ENCODE measurements around the gene FKRP. TPM values are rescaled to one million over a fixed set of nuclear protein-coding genes. Genes with fewer than 3 reads are reported as not detected.
A peak's percentile ranks its signal among the peaks of the same experiment; 100 is the strongest.
"Not testable (repeated sequence)": the region's sequence is repeated elsewhere in the genome, so short reads cannot be mapped to it uniquely, and the experiment has no call there.

Gene FKRP
- total RNA-seq, 2 donors from 2014 or later = 15.1 to 18.0 TPM

GRCh38 chr19:46760897-46761296 lies 15.0 kb downstream of the FKRP start:
- not testable (repeated sequence) for H3K36me3 Mint-ChIP-seq (ENCODE audit: insufficient read depth in 2 of 2); H3K4me3 Mint-ChIP-seq; H3K9me3 Mint-ChIP-seq; ATAC-seq (replicated peaks in 1 of 2); H3K27me3 Mint-ChIP-seq (ENCODE audit: low read depth); H3K4me1 Mint-ChIP-seq (ENCODE audit: low read depth); H3K27ac Mint-ChIP-seq; DNase-seq

- Mint-ChIP-seq H3K4me1 (ENCODE audit: low read depth) (peaks cover under 1% of the 10 kb centered on the region), H3K4me3 (no peak overlapping the region), H3K27me3 (ENCODE audit: low read depth) (no peaks in the 10 kb centered on the region), H3K27ac (no peak overlapping the region), H3K36me3 (ENCODE audit: insufficient read depth in 2 of 2) (no peaks in the 10 kb centered on the region), H3K9me3 (no peaks in the 10 kb centered on the region)
- ATAC-seq (replicated peaks in 1 of 2) (no peak), DNase-seq (no peak)
Measured at GRCh38 chr19:46761418-46761831, 15.6 kb downstream of the FKRP start.

GRCh38 chr19:46762245-46762890 lies 16.5 kb downstream of the FKRP start:
- H3K27ac Mint-ChIP-seq = no peak overlapping the region
- DNase-seq (no peak), ATAC-seq (replicated peaks in 1 of 2) (no peak)
- no peaks in the 10 kb centered on the region for H3K27me3 Mint-ChIP-seq (ENCODE audit: low read depth)
- H3K9me3 Mint-ChIP-seq = no peaks in the 10 kb centered on the region
- H3K4me1 Mint-ChIP-seq (ENCODE audit: low read depth) = peaks cover 7% of the 10 kb centered on the region
- no peak overlapping the region for H3K4me3 Mint-ChIP-seq
- no peaks in the 10 kb centered on the region for H3K36me3 Mint-ChIP-seq (ENCODE audit: insufficient read depth in 2 of 2)

- Mint-ChIP-seq H3K9me3 (no peaks in the 10 kb centered on the region), H3K4me1 (ENCODE audit: low read depth) (peaks cover 7% of the 10 kb centered on the region), H3K27me3 (ENCODE audit: low read depth) (no peaks in the 10 kb centered on the region), H3K36me3 (ENCODE audit: insufficient read depth in 2 of 2) (no peaks in the 10 kb centered on the region), H3K4me3 (no peak overlapping the region), H3K27ac (no peak overlapping the region)
- DNase-seq = no peak
- no peak for ATAC-seq (replicated peaks in 1 of 2)
Measured at GRCh38 chr19:46764817-46765291, 19.0 kb downstream of the FKRP start.

DNA sequence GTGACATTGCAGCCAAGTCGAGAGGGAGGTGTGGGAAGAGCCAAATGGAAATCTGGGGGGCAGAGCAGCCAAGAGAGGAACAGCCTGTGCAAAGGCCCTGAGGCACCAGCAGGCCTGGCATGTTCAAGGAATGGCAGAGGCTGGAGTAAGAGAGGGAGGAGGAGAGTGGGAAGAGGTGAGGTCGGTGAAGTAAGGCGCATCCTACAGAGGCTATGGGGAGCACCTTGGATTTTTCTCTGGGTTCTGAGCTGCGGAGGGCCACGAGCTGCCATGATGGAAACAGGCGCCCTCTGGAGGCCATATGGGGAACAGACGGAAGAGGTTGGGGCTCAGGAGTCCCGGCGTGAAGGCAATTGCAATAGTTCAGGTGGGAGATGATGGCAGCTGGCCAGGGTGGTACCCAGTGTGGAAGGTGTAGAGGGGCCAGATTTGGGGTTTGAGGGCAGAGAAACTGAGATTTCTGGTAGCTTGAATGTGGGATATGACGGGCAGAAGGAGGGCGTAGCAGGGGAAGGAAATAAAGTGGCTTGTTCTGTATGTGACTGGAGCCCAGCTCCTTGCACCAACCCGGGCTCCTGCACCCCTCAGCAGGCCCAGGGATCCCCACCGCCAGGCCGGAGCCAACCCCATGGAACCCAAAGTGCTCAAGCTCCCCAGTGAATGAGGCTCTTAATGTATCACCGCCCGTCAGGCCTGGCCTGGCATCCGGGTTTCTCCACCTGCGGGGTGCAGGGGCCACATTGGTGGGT lies 20.9 kb downstream of the FKRP start:
- ATAC-seq (replicated peaks in 1 of 2) = peak; percentile 75 to 79
- no peaks in the 10 kb centered on the region for H3K36me3 Mint-ChIP-seq (ENCODE audit: insufficient read depth in 2 of 2)
- peak; percentile 68 to 73 for DNase-seq
- H3K27me3 Mint-ChIP-seq (ENCODE audit: low read depth) = no peaks in the 10 kb centered on the region
- peak overlapping the region; percentile 0 for H3K27ac Mint-ChIP-seq
- no peak overlapping the region for H3K4me3 Mint-ChIP-seq
- H3K4me1 Mint-ChIP-seq (ENCODE audit: low read depth) = peaks cover 7% of the 10 kb centered on the region
- H3K9me3 Mint-ChIP-seq = no peaks in the 10 kb centered on the region

- not testable (repeated sequence) for H3K36me3 Mint-ChIP-seq (ENCODE audit: insufficient read depth in 2 of 2); ATAC-seq (replicated peaks in 1 of 2); H3K27me3 Mint-ChIP-seq (ENCODE audit: low read depth); H3K4me3 Mint-ChIP-seq; H3K9me3 Mint-ChIP-seq; DNase-seq
- Mint-ChIP-seq H3K27ac (peak overlapping the region; percentile 82), H3K4me1 (ENCODE audit: low read depth) (peaks cover 12% of the 10 kb centered on the region)
Measured at GRCh38 chr19:46768746-46769145, 22.9 kb downstream of the FKRP start.

- H3K36me3 Mint-ChIP-seq (ENCODE audit: insufficient read depth in 2 of 2) = peaks cover 11 to 19% of the 10 kb centered on the region in 2 donors
- DNase-seq (no peak), ATAC-seq (replicated peaks in 1 of 2) (no peak)
- no peak overlapping the region for H3K4me3 Mint-ChIP-seq
- peak overlapping the region; percentile 16 for H3K27ac Mint-ChIP-seq
- no peaks in the 10 kb centered on the region for H3K9me3 Mint-ChIP-seq
- H3K4me1 Mint-ChIP-seq (ENCODE audit: low read depth) = peaks cover 11% of the 10 kb centered on the region
- H3K27me3 Mint-ChIP-seq (ENCODE audit: low read depth) = no peaks in the 10 kb centered on the region
Measured at GRCh38 chr19:46772170-46773017, 26.5 kb downstream of the FKRP start.

DNA sequence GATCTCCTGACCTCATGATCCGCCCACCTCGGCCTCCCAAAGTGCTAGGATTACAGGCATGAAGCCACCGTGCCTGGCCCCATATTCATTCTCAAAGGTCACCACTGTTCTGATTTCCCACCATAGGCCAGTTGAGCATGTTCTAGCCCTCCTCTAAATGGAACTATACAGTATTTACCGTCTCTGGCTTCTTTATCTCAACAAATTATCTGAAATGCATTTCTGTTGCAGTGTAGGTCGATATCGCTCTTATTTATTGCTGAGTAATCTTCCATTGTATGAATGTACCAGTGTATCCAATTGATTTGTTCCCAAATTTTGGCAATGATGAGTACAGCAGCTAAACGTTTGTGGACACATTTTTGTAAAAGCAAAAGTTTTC lies 27.2 kb downstream of the FKRP start:
- Mint-ChIP-seq H3K4me1 (ENCODE audit: low read depth) (peaks cover 15% of the 10 kb centered on the region), H3K27ac (no peak overlapping the region)
- no peak for ATAC-seq (replicated peaks in 1 of 2)

GRCh38 chr19:46775642-46776258 lies 29.9 kb downstream of the FKRP start:
- H3K4me1 Mint-ChIP-seq (ENCODE audit: low read depth) = peaks cover 25% of the 10 kb centered on the region
- H3K27me3 Mint-ChIP-seq (ENCODE audit: low read depth) = no peaks in the 10 kb centered on the region
- H3K27ac Mint-ChIP-seq = no peak overlapping the region
- H3K4me3 Mint-ChIP-seq = no peak overlapping the region
- peaks cover 18 to 30% of the 10 kb centered on the region in 2 donors for H3K36me3 Mint-ChIP-seq (ENCODE audit: insufficient read depth in 2 of 2)
- no peaks in the 10 kb centered on the region for H3K9me3 Mint-ChIP-seq
- ATAC-seq (replicated peaks in 1 of 2) (no peak), DNase-seq (no peak)

More for the DNA sequence above, 27.2 kb downstream of the FKRP start:
- Mint-ChIP-seq H3K9me3 (no peaks in the 10 kb centered on the region), H3K36me3 (ENCODE audit: insufficient read depth in 2 of 2) (peaks cover 14 to 22% of the 10 kb centered on the region in 2 donors), H3K27me3 (ENCODE audit: low read depth) (no peaks in the 10 kb centered on the region), H3K4me3 (no peak overlapping the region)
- no peak for DNase-seq

DNA sequence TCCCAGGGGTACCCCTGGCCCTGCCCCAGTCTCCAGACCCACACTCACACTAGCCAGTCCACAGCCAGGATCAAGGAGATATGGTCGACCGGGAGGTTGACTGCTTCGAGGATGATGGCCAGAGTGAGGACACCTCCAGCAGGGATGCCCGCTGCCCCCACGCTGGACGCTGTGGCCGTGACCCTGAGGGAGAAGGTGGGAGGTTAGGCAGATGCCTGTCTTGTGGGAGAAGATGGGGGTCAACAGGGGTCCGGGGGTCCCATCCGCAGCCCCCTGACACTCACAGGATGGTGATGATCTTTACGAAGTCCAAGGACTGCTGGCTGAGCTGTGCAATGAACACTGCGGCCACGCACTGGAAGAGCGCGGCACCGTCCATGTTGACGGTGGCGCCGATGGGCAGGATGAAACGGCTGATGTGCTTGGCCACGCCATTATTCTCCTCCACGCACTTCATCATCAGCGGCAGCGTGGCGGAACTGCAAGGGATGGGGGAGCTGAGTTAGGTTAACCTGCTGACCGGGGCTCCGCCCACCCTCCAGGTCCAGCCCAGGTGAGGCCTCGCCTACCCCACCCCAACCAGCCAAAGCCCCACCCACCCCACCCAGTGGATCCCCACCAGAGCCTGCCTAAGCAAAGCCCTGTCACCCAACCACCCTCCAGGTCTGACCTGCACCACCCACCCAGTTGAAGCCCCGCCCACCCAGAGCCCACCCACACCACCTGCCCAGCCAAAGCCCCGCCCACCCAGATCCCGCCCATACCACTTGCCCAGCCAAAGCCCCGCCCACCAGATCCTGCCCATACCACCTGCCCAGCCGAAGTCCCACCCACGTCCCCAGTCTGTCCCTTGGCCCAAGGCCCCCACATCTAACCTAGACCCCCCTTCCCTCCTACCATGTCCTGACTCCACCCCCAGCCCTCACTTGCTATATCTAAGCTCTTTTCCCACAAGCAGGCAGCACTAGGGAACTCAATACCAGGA lies 31.4 kb downstream of the FKRP start:
- DNase-seq = peak in 1 of 2 donors; percentile 41
- no peak overlapping the region for H3K4me3 Mint-ChIP-seq
- peaks cover 32% of the 10 kb centered on the region for H3K4me1 Mint-ChIP-seq (ENCODE audit: low read depth)
- no peaks in the 10 kb centered on the region for H3K9me3 Mint-ChIP-seq
- no peaks in the 10 kb centered on the region for H3K27me3 Mint-ChIP-seq (ENCODE audit: low read depth)
- peak; percentile 28 to 31 for ATAC-seq (replicated peaks in 1 of 2)
- H3K27ac Mint-ChIP-seq = peak overlapping the region; percentile 76
- peaks cover 25 to 43% of the 10 kb centered on the region in 2 donors for H3K36me3 Mint-ChIP-seq (ENCODE audit: insufficient read depth in 2 of 2)

DNA sequence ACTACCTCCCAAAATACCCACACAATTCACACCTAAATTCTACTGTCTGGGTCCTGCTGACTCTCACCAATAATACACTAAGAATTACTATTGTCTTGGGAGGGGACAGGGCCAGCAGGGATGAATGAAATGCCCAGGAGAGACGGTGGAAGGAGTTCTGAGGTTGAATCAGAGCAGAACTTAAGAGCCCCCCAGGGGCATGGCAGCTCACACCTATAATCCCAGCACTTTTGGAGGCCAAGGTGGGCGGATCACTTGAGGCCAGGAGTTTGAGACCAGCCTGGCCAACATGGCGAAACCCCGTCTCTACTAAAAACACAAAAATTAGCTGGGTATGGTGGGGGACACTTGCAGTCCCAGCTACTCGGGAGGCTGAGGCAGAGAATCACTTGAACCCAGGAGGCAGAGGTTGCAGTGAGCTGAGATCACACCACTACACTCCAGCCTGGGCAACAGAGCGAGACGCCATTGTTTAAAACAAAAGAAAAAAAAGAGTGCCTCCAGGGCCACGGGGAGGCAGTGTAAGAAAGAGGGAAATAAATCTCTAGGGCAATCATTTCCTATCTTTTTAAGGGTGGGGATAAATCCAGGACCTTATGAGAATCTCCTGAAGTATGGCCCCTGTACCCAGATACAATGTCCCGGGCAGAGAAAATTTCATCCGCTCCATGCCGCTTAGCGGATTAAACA lies 32.2 kb downstream of the FKRP start:
- H3K36me3 Mint-ChIP-seq (ENCODE audit: insufficient read depth in 2 of 2) = peaks cover 31 to 52% of the 10 kb centered on the region in 2 donors
- not testable (repeated sequence) for ATAC-seq (replicated peaks in 1 of 2); H3K4me3 Mint-ChIP-seq; H3K27me3 Mint-ChIP-seq (ENCODE audit: low read depth); DNase-seq; H3K9me3 Mint-ChIP-seq
- peak overlapping the region; percentile 76 for H3K27ac Mint-ChIP-seq
- H3K4me1 Mint-ChIP-seq (ENCODE audit: low read depth) = peaks cover 37% of the 10 kb centered on the region
